ENCODE measurements around the gene WDR90. TPM values are rescaled to one million over a fixed set of nuclear protein-coding genes. Genes with fewer than 3 reads are reported as not detected.

The WDR90 gene
- total and polyA plus RNA-seq, 2 experiments from 2014 or later: 25.9 to 42.2 TPM

DNA sequence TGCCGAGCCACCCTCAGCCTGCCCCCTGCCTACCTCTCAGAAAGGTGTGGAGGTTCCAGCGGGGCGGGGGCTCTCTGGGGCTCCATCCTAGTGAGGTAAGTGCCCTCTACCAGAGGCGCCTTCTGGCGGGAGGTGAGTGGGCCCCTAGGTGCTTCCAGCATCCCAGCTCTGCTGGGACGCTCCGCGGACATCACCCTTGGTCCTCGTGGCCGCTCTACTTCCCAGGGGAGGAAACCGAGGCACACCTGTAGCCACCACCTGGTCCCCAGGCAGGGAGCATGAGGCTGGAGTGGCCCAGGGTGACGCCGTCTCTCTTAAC lies 6.2 kb upstream of the WDR90 start (continued):
- TF ChIP-seq, protein P1, sequence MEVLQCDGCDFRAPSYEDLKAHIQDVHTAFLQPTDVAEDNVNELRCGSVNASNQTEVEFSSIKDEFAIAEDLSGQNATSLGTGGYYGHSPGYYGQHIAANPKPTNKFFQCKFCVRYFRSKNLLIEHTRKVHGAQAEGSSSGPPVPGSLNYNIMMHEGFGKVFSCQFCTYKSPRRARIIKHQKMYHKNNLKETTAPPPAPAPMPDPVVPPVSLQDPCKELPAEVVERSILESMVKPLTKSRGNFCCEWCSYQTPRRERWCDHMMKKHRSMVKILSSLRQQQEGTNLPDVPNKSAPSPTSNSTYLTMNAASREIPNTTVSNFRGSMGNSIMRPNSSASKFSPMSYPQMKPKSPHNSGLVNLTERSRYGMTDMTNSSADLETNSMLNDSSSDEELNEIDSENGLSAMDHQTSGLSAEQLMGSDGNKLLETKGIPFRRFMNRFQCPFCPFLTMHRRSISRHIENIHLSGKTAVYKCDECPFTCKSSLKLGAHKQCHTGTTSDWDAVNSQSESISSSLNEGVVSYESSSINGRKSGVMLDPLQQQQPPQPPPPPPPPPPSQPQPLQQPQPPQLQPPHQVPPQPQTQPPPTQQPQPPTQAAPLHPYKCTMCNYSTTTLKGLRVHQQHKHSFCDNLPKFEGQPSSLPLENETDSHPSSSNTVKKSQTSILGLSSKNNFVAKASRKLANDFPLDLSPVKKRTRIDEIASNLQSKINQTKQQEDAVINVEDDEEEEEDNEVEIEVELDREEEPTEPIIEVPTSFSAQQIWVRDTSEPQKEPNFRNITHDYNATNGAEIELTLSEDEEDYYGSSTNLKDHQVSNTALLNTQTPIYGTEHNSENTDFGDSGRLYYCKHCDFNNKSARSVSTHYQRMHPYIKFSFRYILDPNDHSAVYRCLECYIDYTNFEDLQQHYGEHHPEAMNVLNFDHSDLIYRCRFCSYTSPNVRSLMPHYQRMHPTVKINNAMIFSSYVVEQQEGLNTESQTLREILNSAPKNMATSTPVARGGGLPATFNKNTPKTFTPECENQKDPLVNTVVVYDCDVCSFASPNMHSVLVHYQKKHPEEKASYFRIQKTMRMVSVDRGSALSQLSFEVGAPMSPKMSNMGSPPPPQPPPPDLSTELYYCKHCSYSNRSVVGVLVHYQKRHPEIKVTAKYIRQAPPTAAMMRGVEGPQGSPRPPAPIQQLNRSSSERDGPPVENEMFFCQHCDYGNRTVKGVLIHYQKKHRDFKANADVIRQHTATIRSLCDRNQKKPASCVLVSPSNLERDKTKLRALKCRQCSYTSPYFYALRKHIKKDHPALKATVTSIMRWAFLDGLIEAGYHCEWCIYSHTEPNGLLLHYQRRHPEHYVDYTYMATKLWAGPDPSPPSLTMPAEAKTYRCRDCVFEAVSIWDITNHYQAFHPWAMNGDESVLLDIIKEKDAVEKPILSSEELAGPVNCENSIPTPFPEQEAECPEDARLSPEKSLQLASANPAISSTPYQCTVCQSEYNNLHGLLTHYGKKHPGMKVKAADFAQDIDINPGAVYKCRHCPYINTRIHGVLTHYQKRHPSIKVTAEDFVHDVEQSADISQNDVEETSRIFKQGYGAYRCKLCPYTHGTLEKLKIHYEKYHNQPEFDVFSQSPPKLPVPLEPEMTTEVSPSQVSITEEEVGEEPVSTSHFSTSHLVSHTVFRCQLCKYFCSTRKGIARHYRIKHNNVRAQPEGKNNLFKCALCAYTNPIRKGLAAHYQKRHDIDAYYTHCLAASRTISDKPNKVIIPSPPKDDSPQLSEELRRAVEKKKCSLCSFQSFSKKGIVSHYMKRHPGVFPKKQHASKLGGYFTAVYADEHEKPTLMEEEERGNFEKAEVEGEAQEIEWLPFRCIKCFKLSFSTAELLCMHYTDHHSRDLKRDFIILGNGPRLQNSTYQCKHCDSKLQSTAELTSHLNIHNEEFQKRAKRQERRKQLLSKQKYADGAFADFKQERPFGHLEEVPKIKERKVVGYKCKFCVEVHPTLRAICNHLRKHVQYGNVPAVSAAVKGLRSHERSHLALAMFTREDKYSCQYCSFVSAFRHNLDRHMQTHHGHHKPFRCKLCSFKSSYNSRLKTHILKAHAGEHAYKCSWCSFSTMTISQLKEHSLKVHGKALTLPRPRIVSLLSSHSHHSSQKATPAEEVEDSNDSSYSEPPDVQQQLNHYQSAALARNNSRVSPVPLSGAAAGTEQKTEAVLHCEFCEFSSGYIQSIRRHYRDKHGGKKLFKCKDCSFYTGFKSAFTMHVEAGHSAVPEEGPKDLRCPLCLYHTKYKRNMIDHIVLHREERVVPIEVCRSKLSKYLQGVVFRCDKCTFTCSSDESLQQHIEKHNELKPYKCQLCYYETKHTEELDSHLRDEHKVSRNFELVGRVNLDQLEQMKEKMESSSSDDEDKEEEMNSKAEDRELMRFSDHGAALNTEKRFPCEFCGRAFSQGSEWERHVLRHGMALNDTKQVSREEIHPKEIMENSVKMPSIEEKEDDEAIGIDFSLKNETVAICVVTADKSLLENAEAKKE (CRISPR knock-in tag; IDR thresholded peaks at IDR 0.05): no peak
- TF ChIP-seq EZH2 (IDR thresholded peaks at IDR 0.05; ENCODE audit: low read depth, unreplicated experiment) (no peak), NANOG (IDR thresholded peaks at IDR 0.05; ENCODE audit: borderline replicate concordance) (no peak), ZNF331 (CRISPR knock-in tag; IDR thresholded peaks at IDR 0.05; ENCODE audit: low read depth) (no peak), ZNF114 (CRISPR knock-in tag; IDR thresholded peaks at IDR 0.05) (no peak)
- TF ChIP-seq, protein P2, sequence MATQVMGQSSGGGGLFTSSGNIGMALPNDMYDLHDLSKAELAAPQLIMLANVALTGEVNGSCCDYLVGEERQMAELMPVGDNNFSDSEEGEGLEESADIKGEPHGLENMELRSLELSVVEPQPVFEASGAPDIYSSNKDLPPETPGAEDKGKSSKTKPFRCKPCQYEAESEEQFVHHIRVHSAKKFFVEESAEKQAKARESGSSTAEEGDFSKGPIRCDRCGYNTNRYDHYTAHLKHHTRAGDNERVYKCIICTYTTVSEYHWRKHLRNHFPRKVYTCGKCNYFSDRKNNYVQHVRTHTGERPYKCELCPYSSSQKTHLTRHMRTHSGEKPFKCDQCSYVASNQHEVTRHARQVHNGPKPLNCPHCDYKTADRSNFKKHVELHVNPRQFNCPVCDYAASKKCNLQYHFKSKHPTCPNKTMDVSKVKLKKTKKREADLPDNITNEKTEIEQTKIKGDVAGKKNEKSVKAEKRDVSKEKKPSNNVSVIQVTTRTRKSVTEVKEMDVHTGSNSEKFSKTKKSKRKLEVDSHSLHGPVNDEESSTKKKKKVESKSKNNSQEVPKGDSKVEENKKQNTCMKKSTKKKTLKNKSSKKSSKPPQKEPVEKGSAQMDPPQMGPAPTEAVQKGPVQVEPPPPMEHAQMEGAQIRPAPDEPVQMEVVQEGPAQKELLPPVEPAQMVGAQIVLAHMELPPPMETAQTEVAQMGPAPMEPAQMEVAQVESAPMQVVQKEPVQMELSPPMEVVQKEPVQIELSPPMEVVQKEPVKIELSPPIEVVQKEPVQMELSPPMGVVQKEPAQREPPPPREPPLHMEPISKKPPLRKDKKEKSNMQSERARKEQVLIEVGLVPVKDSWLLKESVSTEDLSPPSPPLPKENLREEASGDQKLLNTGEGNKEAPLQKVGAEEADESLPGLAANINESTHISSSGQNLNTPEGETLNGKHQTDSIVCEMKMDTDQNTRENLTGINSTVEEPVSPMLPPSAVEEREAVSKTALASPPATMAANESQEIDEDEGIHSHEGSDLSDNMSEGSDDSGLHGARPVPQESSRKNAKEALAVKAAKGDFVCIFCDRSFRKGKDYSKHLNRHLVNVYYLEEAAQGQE (IDR thresholded peaks at IDR 0.05; ENCODE audit: unreplicated experiment): no peak
- TF ChIP-seq, protein P3, sequence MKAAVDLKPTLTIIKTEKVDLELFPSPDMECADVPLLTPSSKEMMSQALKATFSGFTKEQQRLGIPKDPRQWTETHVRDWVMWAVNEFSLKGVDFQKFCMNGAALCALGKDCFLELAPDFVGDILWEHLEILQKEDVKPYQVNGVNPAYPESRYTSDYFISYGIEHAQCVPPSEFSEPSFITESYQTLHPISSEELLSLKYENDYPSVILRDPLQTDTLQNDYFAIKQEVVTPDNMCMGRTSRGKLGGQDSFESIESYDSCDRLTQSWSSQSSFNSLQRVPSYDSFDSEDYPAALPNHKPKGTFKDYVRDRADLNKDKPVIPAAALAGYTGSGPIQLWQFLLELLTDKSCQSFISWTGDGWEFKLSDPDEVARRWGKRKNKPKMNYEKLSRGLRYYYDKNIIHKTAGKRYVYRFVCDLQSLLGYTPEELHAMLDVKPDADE (IDR thresholded peaks at IDR 0.05): no peak
